Omental fat pad (tissue), 4 donors: Measurements from ENCODE around the gene PRPS1. TPM values are rescaled to one million over a fixed set of nuclear protein-coding genes. Genes with fewer than 3 reads are reported as not detected.

Experiments used
- ATAC-seq: fragments of 150-250 bp; one replicate; pipeline ENCODE4 v1.9.1; 2016; ENCODE audit warnings: mild to moderate bottlenecking, moderate library complexity; ENCODE audit not compliant: low FRiP score
- DNase-seq: peaks from one replicate; pipeline ENCODE4 v3.0.0-alpha.2; 2019; ENCODE audit warnings: low spot score
- CTCF ChIP-seq, 3 donors: fragments of 450-650 bp; IDR thresholded peaks; one replicate each; pipeline ENCODE4 v1.5.1; 2016 to 2017; ENCODE audit warnings: antibody characterized with exemption in 3 of 3, mild to moderate bottlenecking in 3 of 3, moderate library complexity in 2 of 3
- total RNA-seq, 4 donors: library from RNA; depleted of rRNA; stranded (reverse); fragments of >200 nt; gene quantifications; one replicate each; pipeline ENCODE4 v1.1.0, GENCODE V29; 2016

Gene PRPS1
- total RNA-seq, 4 donors from 2014 or later = 16.4 to 43.6 (median 24.8) TPM

- no peak for TF ChIP-seq CTCF (IDR thresholded peaks at IDR 0.05)
- DNase-seq = peak; percentile 45
Observed at GRCh38 chrX:107673933-107674479, 45.7 kb downstream of the PRPS1 start.

GRCh38 chrX:107674480-107675364 lies 46.4 kb downstream of the PRPS1 start:
- TF ChIP-seq CTCF (IDR thresholded peaks at IDR 0.05) = no peak
- ATAC-seq = no peak
- DNase-seq = no peak

More at GRCh38 chrX:107673933-107674479, 45.7 kb downstream of the PRPS1 start:
- peak; percentile 33 for ATAC-seq

GRCh38 chrX:107675365-107675654 lies 47.0 kb downstream of the PRPS1 start:
- TF ChIP-seq CTCF (IDR thresholded peaks at IDR 0.05) = no peak
- ATAC-seq (no peak), DNase-seq (no peak)

GRCh38 chrX:107675823-107676555 lies 47.7 kb downstream of the PRPS1 start:
- DNase-seq = no peak
- TF ChIP-seq CTCF (IDR thresholded peaks at IDR 0.05) = no peak
- no peak for ATAC-seq

- ATAC-seq (peak; percentile 64), DNase-seq (no peak)
Observed at GRCh38 chrX:107676559-107677378, 48.5 kb downstream of the PRPS1 start.

More at GRCh38 chrX:107676559-107677378, 48.5 kb downstream of the PRPS1 start:
- no peak for TF ChIP-seq CTCF (IDR thresholded peaks at IDR 0.05)
